Measurements from ENCODE around the gene AGPAT2.

GRCh38 chr9:136656183-136656738 is 31.0 kb downstream of the AGPAT2 start:
- no peak for TF ChIP-seq CTCF (IDR thresholded peaks at IDR 0.05)
- TF ChIP-seq POLR2AphosphoS5 (IDR thresholded peaks at IDR 0.05) = no peak
- TF ChIP-seq POLR2A (IDR thresholded peaks at IDR 0.05) = no peak
- TF ChIP-seq EP300 (IDR thresholded peaks at IDR 0.05) = no peak
